HG03469 (cell line): Measurements from ENCODE around the gene ASCL5.
"Not testable (repeated sequence)": the region's sequence is repeated elsewhere in the genome, so short reads cannot be mapped to it uniquely, and the experiment has no call there.

Source experiments
- ATAC-seq: cut with Tn5 transposase; IDR thresholded peaks from one replicate; pipeline ENCODE4 v1.9.1; 2021; ENCODE audit warnings: mild to moderate bottlenecking, moderate library complexity, moderate number of reproducible peaks; ENCODE audit not compliant: unreplicated experiment

Gene ASCL5

GRCh38 chr1:201126832-201127754 lies at the start of gene ASCL5:
Gene ASCL5 (minus strand): TSS chr1:201127184. CDS start chr1:201115372, 11,812 bp downstream.
- no peak for ATAC-seq

GRCh38 chr1:201175820-201176500 lies 49.0 kb upstream of the ASCL5 start:
- ATAC-seq: no peak

- ATAC-seq: no peak
Observed at GRCh38 chr1:201173736-201174135, 46.8 kb upstream of the ASCL5 start.

- ATAC-seq: no peak
Observed at GRCh38 chr1:201172999-201173610, 46.1 kb upstream of the ASCL5 start.

- ATAC-seq: no peak
Observed at GRCh38 chr1:201172326-201172725, 45.3 kb upstream of the ASCL5 start.

GRCh38 chr1:201171063-201172036 lies 44.4 kb upstream of the ASCL5 start:
- peak; percentile 34 for ATAC-seq

- ATAC-seq: peak; percentile 75
Observed at GRCh38 chr1:201170533-201171062, 43.6 kb upstream of the ASCL5 start.

GRCh38 chr1:201169971-201170532 lies 43.1 kb upstream of the ASCL5 start:
- ATAC-seq: no peak

GRCh38 chr1:201169203-201169602 lies 42.2 kb upstream of the ASCL5 start:
- ATAC-seq: no peak

GRCh38 chr1:201167041-201167991 lies 40.3 kb upstream of the ASCL5 start:
- ATAC-seq: no peak

- no peak for ATAC-seq
Observed at GRCh38 chr1:201164645-201165044, 37.7 kb upstream of the ASCL5 start.

- ATAC-seq: no peak
Observed at GRCh38 chr1:201163707-201164106, 36.7 kb upstream of the ASCL5 start.

GRCh38 chr1:201163036-201163435 lies 36.1 kb upstream of the ASCL5 start:
- ATAC-seq: not testable (repeated sequence)

GRCh38 chr1:201157949-201158348 lies 31.0 kb upstream of the ASCL5 start:
- ATAC-seq: no peak

GRCh38 chr1:201156819-201157218 lies 29.8 kb upstream of the ASCL5 start:
- no peak for ATAC-seq

GRCh38 chr1:201156346-201156745 lies 29.4 kb upstream of the ASCL5 start:
- no peak for ATAC-seq

GRCh38 chr1:201155354-201155753 lies 28.4 kb upstream of the ASCL5 start:
- ATAC-seq: no peak

- ATAC-seq: peak; percentile 89
Observed at GRCh38 chr1:201154389-201155165, 27.6 kb upstream of the ASCL5 start, which contains the start of gene TMEM9. Gene TMEM9 (minus strand): TSS chr1:201154474. CDS start chr1:201153923, 551 bp downstream.
